Natural killer cell (primary cell): ENCODE measurements around the gene UBAC2. TPM values are rescaled to one million over a fixed set of nuclear protein-coding genes. Genes with fewer than 3 reads are reported as not detected.

Source experiments
- ATAC-seq, 3 donors: fragments of 150-1000 bp in 2 of 3; fragments of 200-7000 bp in 1 of 3; cut with Tn5 transposase; 1 replicate in 1 of 3; 2 replicates in 2 of 3; pipeline ENCODE4 v1.10.0; 2021; ENCODE audit warnings: mild to moderate bottlenecking in 2 of 3, moderate library complexity in 2 of 3
- DNase-seq, 2 donors: peaks; one replicate each; pipeline versions ENCODE4 v3.0.0 to v3.0.0-alpha.2; 2013 to 2021; ENCODE audit warnings: mixed read lengths in 1 of 2
- H3K27ac ChIP-seq: one replicate; pipeline ENCODE4 v1.5.1; 2013; ENCODE audit warnings: mild to moderate bottlenecking, low read length
- H3K27me3 ChIP-seq: one replicate; pipeline ENCODE4 v1.6.1; 2013; ENCODE audit warnings: low read length; ENCODE audit not compliant: control insufficient read depth, insufficient read depth
- H3K36me3 ChIP-seq: one replicate; pipeline ENCODE4 v1.6.1; 2013; ENCODE audit warnings: low read length; ENCODE audit not compliant: control insufficient read depth, insufficient read depth
- H3K4me1 ChIP-seq: one replicate; pipeline ENCODE4 v1.6.1; 2013; ENCODE audit warnings: low read length; ENCODE audit not compliant: control insufficient read depth, insufficient read depth
- H3K4me3 ChIP-seq: one replicate; pipeline ENCODE4 v1.5.1; 2013; ENCODE audit warnings: low read length
- H3K9me3 ChIP-seq: one replicate; pipeline ENCODE4 v1.6.1; 2013; ENCODE audit warnings: low read length; ENCODE audit not compliant: control insufficient read depth, insufficient read depth
- H3K27ac Mint-ChIP-seq, 2 donors: one replicate each; pipeline ENCODE4 v1.8.0; 2022; ENCODE audit warnings: mild to moderate bottlenecking in 2 of 2, mixed read lengths in 2 of 2, moderate library complexity in 1 of 2
- H3K27me3 Mint-ChIP-seq, 2 donors: one replicate each; pipeline ENCODE4 v1.8.0; 2022; ENCODE audit warnings: low read depth in 2 of 2, mixed read lengths in 2 of 2
- H3K36me3 Mint-ChIP-seq: one replicate; pipeline ENCODE4 v1.8.0; 2022; ENCODE audit warnings: mixed read lengths
- H3K4me1 Mint-ChIP-seq, 2 donors: one replicate each; pipeline ENCODE4 v1.8.0; 2022; ENCODE audit warnings: mixed read lengths in 2 of 2
- H3K4me3 Mint-ChIP-seq: one replicate; pipeline ENCODE4 v1.8.0; 2022; ENCODE audit warnings: mild to moderate bottlenecking, moderate library complexity, mixed read lengths
- H3K9me3 Mint-ChIP-seq, 2 donors: one replicate each; pipeline ENCODE4 v1.8.0; 2022; ENCODE audit warnings: mixed read lengths in 2 of 2
- CTCF ChIP-seq: fragments of 200-600 bp; IDR thresholded peaks from one replicate; pipeline ENCODE4 v1.8.0; 2022; ENCODE audit warnings: antibody characterized with exemption
- WGBS: methylation state at CpG from one replicate; pipeline ENCODE4 v1.1.7; 2013; ENCODE audit warnings: missing lambda C conversion rate; ENCODE audit not compliant: insufficient coverage; 5-methylcytosine and 5-hydroxymethylcytosine counted together
- intact Hi-C: fragments of 100-400 bp; cut with micrococcal nuclease; formaldehyde crosslinking; loops from one replicate; pipeline ENCODE4 v1.14.2; 2022
- total RNA-seq, 4 donors: library from RNA; stranded (reverse); fragments of 120-200 nt in 1 of 4; gene quantifications; one replicate each; pipeline versions ENCODE4 v1.2.3 to v1.2.4, GENCODE V29; 2013 to 2022

The UBAC2 gene
- total RNA-seq, 3 donors from 2014 or later (not counting 1 experiment from before 2014, with no cell fraction given) = 50.6 to 59.1 (median 56.4) TPM

- Mint-ChIP-seq H3K36me3 (no peaks in the 10 kb centered on the region), H3K4me3 (peak overlapping the region; percentile 93), H3K4me1 (peaks cover 45 to 52% of the 10 kb centered on the region in 2 donors), H3K27ac (peak overlapping the region; percentile 92 to 96), H3K27me3 (no peaks in the 10 kb centered on the region), H3K9me3 (no peaks in the 10 kb centered on the region)
- peak; percentile 5 to 14 (median 11) for ATAC-seq
- Histone ChIP-seq H3K27me3 (no peaks in the 10 kb centered on the region), H3K27ac (peak overlapping the region; percentile 99), H3K4me1 (peaks cover 26% of the 10 kb centered on the region), H3K4me3 (peak overlapping the region; percentile 97), H3K36me3 (no peaks in the 10 kb centered on the region), H3K9me3 (no peaks in the 10 kb centered on the region)
- no peak for TF ChIP-seq CTCF
- intact Hi-C loops = loop anchor here (1.0 to 5.0 kb wide), 3 partner anchors 112 to 297 kb away; no protein-coding TSS in a partner anchor
- no peak for DNase-seq
- 3% methylated on average over 36 of the region's 37 CpGs for WGBS
Measured at GRCh38 chr13:99199541-99200431, 868 bp upstream of the UBAC2 start.

- H3K27ac ChIP-seq = peak overlapping the region; percentile 54
- no peaks in the 10 kb centered on the region for H3K27me3 Mint-ChIP-seq
- peak overlapping the region; percentile 67 for H3K4me3 Mint-ChIP-seq
- 50% methylated on average over 8 of the region's 9 CpGs for WGBS
- H3K9me3 ChIP-seq = no peaks in the 10 kb centered on the region
- no peaks in the 10 kb centered on the region for H3K27me3 ChIP-seq
- TF ChIP-seq CTCF = no peak
- peaks cover 6% of the 10 kb centered on the region for H3K36me3 ChIP-seq
- no peaks in the 10 kb centered on the region for H3K36me3 Mint-ChIP-seq
- intact Hi-C loops = loop anchor here (5.0 kb wide), 1 partner anchor 228 kb away; no protein-coding TSS in a partner anchor
- H3K4me3 ChIP-seq = peak overlapping the region; percentile 18
- DNase-seq (peak in 1 of 2 donors; percentile 31), ATAC-seq (no peak)
- H3K9me3 Mint-ChIP-seq = no peaks in the 10 kb centered on the region
- H3K27ac Mint-ChIP-seq = peak overlapping the region; percentile 61 to 83
- H3K4me1 Mint-ChIP-seq = peaks cover 82 to 85% of the 10 kb centered on the region in 2 donors
- H3K4me1 ChIP-seq = peaks cover 52% of the 10 kb centered on the region
Measured at GRCh38 chr13:99203601-99204579, 3.2 kb downstream of the UBAC2 start.

GRCh38 chr13:99205621-99206220 lies 5.1 kb downstream of the UBAC2 start:
- Mint-ChIP-seq H3K4me1 (peaks cover 77 to 82% of the 10 kb centered on the region in 2 donors), H3K27ac (peak overlapping the region; percentile 61 to 83), H3K4me3 (no peak overlapping the region), H3K9me3 (no peaks in the 10 kb centered on the region), H3K27me3 (no peaks in the 10 kb centered on the region), H3K36me3 (no peaks in the 10 kb centered on the region)
- no peaks in the 10 kb centered on the region for H3K9me3 ChIP-seq
- ATAC-seq = no peak
- WGBS = 94% methylated on average over 19 of the region's 22 CpGs
- DNase-seq = peak in 1 of 2 donors; percentile 3
- peaks cover 9% of the 10 kb centered on the region for H3K36me3 ChIP-seq
- H3K4me3 ChIP-seq = no peak overlapping the region
- H3K4me1 ChIP-seq = peaks cover 57% of the 10 kb centered on the region
- H3K27me3 ChIP-seq = no peaks in the 10 kb centered on the region
- no peak overlapping the region for H3K27ac ChIP-seq
- TF ChIP-seq CTCF = no peak
- intact Hi-C loops = no loop called here
